ENCODE results near the gene MEF2C. TPM values are rescaled to one million over a fixed set of nuclear protein-coding genes. Genes with fewer than 3 reads are reported as not detected.

The MEF2C gene
- polyA plus RNA-seq, 1 donor from 2014 or later = 30.2 TPM

DNA sequence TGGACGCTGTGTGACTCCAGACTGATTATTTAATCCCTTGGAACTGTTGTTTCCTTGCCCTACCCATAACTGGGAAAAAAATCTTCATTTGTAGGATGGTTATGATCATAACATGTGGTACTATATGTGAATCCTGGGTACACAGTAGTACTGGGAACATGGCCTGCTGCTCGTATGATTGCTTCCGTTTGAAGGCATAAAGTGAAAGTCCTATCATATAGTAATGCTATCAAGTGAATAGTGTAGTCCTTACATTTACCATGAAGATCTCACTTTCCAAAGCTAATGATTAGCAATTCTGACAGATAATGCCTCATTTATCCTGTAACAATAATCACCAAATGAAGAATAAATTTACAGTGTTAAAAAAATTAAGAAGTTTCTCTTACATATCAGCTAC, 53.2 kb downstream of the MEF2C start:
- Histone ChIP-seq H2AFZ (ENCODE audit: low read depth, low read length) (no peak overlapping the region), H3K4me2 (ENCODE audit: low read length) (no peak overlapping the region), H4K20me1 (ENCODE audit: insufficient read depth) (no peaks in the 10 kb centered on the region)

DNA sequence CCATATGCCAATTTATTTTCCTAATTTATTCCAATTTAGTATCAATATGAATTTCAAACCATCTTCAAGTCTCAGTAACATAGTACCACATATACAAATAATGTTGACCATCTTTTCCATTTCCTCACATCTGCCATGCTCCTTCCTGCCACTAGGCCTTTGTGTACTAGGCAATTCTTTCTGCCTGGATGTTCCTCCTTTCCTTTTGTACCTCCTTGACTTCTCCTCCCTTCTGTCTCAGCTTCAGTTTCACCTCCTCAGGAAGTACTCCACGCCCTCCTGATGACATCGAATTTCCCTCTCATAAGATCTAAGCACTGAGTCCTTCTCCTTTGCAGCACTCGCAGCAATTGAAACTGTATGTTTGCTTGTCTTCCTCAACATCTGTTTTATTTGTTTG, 53.9 kb downstream of the MEF2C start:
- Histone ChIP-seq H3K9me2 (ENCODE audit: insufficient read depth, low read length) (no peaks in the 10 kb centered on the region), H3K4me3 (ENCODE audit: low read length) (no peak overlapping the region), H3K9me3 (ENCODE audit: low read length) (no peaks in the 10 kb centered on the region), H4K20me1 (ENCODE audit: insufficient read depth) (no peaks in the 10 kb centered on the region), H2AFZ (ENCODE audit: low read depth, low read length) (no peak overlapping the region), H3K79me2 (replicated peaks; ENCODE audit: insufficient read depth, low read length) (no peaks in the 10 kb centered on the region), H3K27me3 (ENCODE audit: insufficient read depth, low read depth, low read length) (no peaks in the 10 kb centered on the region), H3K9ac (ENCODE audit: low read length) (no peak overlapping the region), H3K27ac (ENCODE audit: low read length) (no peak overlapping the region), H3K4me2 (ENCODE audit: low read length) (no peak overlapping the region), H3F3A (ENCODE audit: insufficient read depth, low read length, poor library complexity, severe bottlenecking) (no peaks in the 10 kb centered on the region), H3K36me3 (ENCODE audit: insufficient read depth, low read length) (no peaks in the 10 kb centered on the region)
- TF ChIP-seq EP300 (conservative IDR thresholded peaks at IDR 0.05; ENCODE audit: poor library complexity, severe bottlenecking) (no peak), RAD21 (conservative IDR thresholded peaks at IDR 0.05) (no peak), POLR2AphosphoS5 (IDR thresholded peaks at IDR 0.05) (no peak), MXI1 (conservative IDR thresholded peaks at IDR 0.05; ENCODE audit: poor library complexity, severe bottlenecking) (no peak), EZH2 (IDR thresholded peaks at IDR 0.05; ENCODE audit: borderline replicate concordance, insufficient read depth, low read length, poor library complexity, severe bottlenecking) (no peak), SMC3 (conservative IDR thresholded peaks at IDR 0.05; ENCODE audit: poor library complexity) (no peak), TAF1 (IDR thresholded peaks at IDR 0.05; ENCODE audit: low read depth) (no peak)
- TF ChIP-seq, protein P1, sequence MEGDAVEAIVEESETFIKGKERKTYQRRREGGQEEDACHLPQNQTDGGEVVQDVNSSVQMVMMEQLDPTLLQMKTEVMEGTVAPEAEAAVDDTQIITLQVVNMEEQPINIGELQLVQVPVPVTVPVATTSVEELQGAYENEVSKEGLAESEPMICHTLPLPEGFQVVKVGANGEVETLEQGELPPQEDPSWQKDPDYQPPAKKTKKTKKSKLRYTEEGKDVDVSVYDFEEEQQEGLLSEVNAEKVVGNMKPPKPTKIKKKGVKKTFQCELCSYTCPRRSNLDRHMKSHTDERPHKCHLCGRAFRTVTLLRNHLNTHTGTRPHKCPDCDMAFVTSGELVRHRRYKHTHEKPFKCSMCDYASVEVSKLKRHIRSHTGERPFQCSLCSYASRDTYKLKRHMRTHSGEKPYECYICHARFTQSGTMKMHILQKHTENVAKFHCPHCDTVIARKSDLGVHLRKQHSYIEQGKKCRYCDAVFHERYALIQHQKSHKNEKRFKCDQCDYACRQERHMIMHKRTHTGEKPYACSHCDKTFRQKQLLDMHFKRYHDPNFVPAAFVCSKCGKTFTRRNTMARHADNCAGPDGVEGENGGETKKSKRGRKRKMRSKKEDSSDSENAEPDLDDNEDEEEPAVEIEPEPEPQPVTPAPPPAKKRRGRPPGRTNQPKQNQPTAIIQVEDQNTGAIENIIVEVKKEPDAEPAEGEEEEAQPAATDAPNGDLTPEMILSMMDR (IDR thresholded peaks at IDR 0.05; ENCODE audit: poor library complexity, severe bottlenecking) = no peak
- TF ChIP-seq, protein P2, sequence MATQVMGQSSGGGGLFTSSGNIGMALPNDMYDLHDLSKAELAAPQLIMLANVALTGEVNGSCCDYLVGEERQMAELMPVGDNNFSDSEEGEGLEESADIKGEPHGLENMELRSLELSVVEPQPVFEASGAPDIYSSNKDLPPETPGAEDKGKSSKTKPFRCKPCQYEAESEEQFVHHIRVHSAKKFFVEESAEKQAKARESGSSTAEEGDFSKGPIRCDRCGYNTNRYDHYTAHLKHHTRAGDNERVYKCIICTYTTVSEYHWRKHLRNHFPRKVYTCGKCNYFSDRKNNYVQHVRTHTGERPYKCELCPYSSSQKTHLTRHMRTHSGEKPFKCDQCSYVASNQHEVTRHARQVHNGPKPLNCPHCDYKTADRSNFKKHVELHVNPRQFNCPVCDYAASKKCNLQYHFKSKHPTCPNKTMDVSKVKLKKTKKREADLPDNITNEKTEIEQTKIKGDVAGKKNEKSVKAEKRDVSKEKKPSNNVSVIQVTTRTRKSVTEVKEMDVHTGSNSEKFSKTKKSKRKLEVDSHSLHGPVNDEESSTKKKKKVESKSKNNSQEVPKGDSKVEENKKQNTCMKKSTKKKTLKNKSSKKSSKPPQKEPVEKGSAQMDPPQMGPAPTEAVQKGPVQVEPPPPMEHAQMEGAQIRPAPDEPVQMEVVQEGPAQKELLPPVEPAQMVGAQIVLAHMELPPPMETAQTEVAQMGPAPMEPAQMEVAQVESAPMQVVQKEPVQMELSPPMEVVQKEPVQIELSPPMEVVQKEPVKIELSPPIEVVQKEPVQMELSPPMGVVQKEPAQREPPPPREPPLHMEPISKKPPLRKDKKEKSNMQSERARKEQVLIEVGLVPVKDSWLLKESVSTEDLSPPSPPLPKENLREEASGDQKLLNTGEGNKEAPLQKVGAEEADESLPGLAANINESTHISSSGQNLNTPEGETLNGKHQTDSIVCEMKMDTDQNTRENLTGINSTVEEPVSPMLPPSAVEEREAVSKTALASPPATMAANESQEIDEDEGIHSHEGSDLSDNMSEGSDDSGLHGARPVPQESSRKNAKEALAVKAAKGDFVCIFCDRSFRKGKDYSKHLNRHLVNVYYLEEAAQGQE (IDR thresholded peaks at IDR 0.05; ENCODE audit: borderline replicate concordance) = no peak

More for the DNA sequence above, 53.2 kb downstream of the MEF2C start:
- Histone ChIP-seq H3K27ac (ENCODE audit: low read length) (no peak overlapping the region), H3K9ac (ENCODE audit: low read length) (no peak overlapping the region), H3K9me2 (ENCODE audit: insufficient read depth, low read length) (no peaks in the 10 kb centered on the region), H3K27me3 (ENCODE audit: insufficient read depth, low read depth, low read length) (no peaks in the 10 kb centered on the region), H3K9me3 (ENCODE audit: low read length) (no peaks in the 10 kb centered on the region), H3K4me3 (ENCODE audit: low read length) (no peak overlapping the region), H3K36me3 (ENCODE audit: insufficient read depth, low read length) (no peaks in the 10 kb centered on the region), H3K79me2 (replicated peaks; ENCODE audit: insufficient read depth, low read length) (no peaks in the 10 kb centered on the region), H3F3A (ENCODE audit: insufficient read depth, low read length, poor library complexity, severe bottlenecking) (no peaks in the 10 kb centered on the region)
- TF ChIP-seq EZH2 (IDR thresholded peaks at IDR 0.05; ENCODE audit: borderline replicate concordance, insufficient read depth, low read length, poor library complexity, severe bottlenecking) (no peak), EP300 (conservative IDR thresholded peaks at IDR 0.05; ENCODE audit: poor library complexity, severe bottlenecking) (no peak)

DNA sequence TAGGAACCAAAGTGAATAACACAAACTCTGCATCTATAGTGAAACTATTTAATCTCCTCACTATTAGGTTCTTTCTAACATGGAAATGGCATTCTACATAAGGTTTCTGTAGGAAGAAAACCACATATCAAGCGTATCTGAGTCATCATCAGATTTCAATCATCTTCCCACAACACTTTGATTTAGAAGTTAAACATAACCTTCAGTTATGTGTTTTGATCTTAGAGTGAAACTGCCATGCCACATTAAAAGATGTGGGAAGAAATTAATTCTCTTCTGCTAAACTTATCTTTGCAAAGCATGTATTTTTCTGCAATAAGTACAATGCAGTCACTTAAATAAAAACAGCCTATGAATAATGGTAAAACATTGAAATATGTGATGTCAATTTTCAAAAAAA, 55.0 kb downstream of the MEF2C start:
- TF ChIP-seq POLR2AphosphoS5 (IDR thresholded peaks at IDR 0.05) = no peak
- no peak for TF ChIP-seq EZH2 (IDR thresholded peaks at IDR 0.05; ENCODE audit: borderline replicate concordance, insufficient read depth, low read length, poor library complexity, severe bottlenecking)
- H2AFZ ChIP-seq (ENCODE audit: low read depth, low read length) = no peak overlapping the region

More for the DNA sequence above, 55.0 kb downstream of the MEF2C start:
- Histone ChIP-seq H3K36me3 (ENCODE audit: insufficient read depth, low read length) (no peaks in the 10 kb centered on the region), H3K9me2 (ENCODE audit: insufficient read depth, low read length) (no peaks in the 10 kb centered on the region), H3K27ac (ENCODE audit: low read length) (no peak overlapping the region), H3K4me3 (ENCODE audit: low read length) (no peak overlapping the region), H4K20me1 (ENCODE audit: insufficient read depth) (no peaks in the 10 kb centered on the region), H3F3A (ENCODE audit: insufficient read depth, low read length, poor library complexity, severe bottlenecking) (no peaks in the 10 kb centered on the region), H3K4me2 (ENCODE audit: low read length) (no peak overlapping the region), H3K9ac (ENCODE audit: low read length) (no peak overlapping the region), H3K79me2 (replicated peaks; ENCODE audit: insufficient read depth, low read length) (no peaks in the 10 kb centered on the region), H3K9me3 (ENCODE audit: low read length) (no peaks in the 10 kb centered on the region), H3K27me3 (ENCODE audit: insufficient read depth, low read depth, low read length) (no peaks in the 10 kb centered on the region)
